ENCODE results near the gene KRT1.

- TF ChIP-seq CTCF (IDR thresholded peaks at IDR 0.05; ENCODE audit: poor library complexity) (no peak), EZH2phosphoT487 (IDR thresholded peaks at IDR 0.05; ENCODE audit: low read depth, severe bottlenecking, unreplicated experiment) (no peak)
Measured at GRCh38 chr12:52659395-52659794, 20.8 kb downstream of the KRT1 start.
